NCI-H69 (cell line): ENCODE measurements around the gene SLC12A7.

Experiments
- DNase-seq: peaks from one replicate; lab custom pipeline; 2025; lab: John Stamatoyannopoulos, UW

SLC12A7 gene

GRCh38 chr5:1077491-1078020 is 34.3 kb downstream of the SLC12A7 start:
- DNase-seq = no peak

- no peak for DNase-seq
These were observed 34.8 kb downstream of the SLC12A7 start for GRCh38 chr5:1077026-1077425.

- DNase-seq = no peak
These were observed 35.5 kb downstream of the SLC12A7 start for GRCh38 chr5:1076406-1076805.

- no peak for DNase-seq
These were observed 35.9 kb downstream of the SLC12A7 start for GRCh38 chr5:1075931-1076330.

GRCh38 chr5:1075555-1075881 is 36.3 kb downstream of the SLC12A7 start:
- DNase-seq = no peak

GRCh38 chr5:1074816-1075554 is 36.9 kb downstream of the SLC12A7 start:
- no peak for DNase-seq

- DNase-seq = no peak
These were observed 37.6 kb downstream of the SLC12A7 start for GRCh38 chr5:1074226-1074625.

- peak; percentile 17 for DNase-seq
These were observed 38.4 kb downstream of the SLC12A7 start for GRCh38 chr5:1073239-1074102.

- no peak for DNase-seq
These were observed 42.2 kb downstream of the SLC12A7 start for GRCh38 chr5:1069720-1070088.

GRCh38 chr5:1068895-1069719 is 42.8 kb downstream of the SLC12A7 start:
- DNase-seq = no peak

- DNase-seq = no peak
These were observed 43.5 kb downstream of the SLC12A7 start for GRCh38 chr5:1068204-1068894.

GRCh38 chr5:1067141-1068121 is 44.4 kb downstream of the SLC12A7 start:
- no peak for DNase-seq

- DNase-seq = no peak
These were observed 45.2 kb downstream of the SLC12A7 start for GRCh38 chr5:1066676-1067075.

- no peak for DNase-seq
These were observed 45.8 kb downstream of the SLC12A7 start for GRCh38 chr5:1065891-1066650.

- no peak for DNase-seq
These were observed 46.6 kb downstream of the SLC12A7 start for GRCh38 chr5:1065143-1065750.

GRCh38 chr5:1064383-1065142 is 47.3 kb downstream of the SLC12A7 start:
- DNase-seq = no peak

GRCh38 chr5:1063661-1064382 is 48.0 kb downstream of the SLC12A7 start:
- DNase-seq = no peak
